DND-41 (cell line): ENCODE measurements around the gene TTC14.
"Not testable (repeated sequence)": the region's sequence is repeated elsewhere in the genome, so short reads cannot be mapped to it uniquely, and the experiment has no call there.

ENCODE experiments used
- EZH2 ChIP-seq: IDR thresholded peaks from 3 replicates; pipeline ENCODE4 v1.6.1; 2012; ENCODE audit warnings: borderline replicate concordance, low read depth, mild to moderate bottlenecking, moderate library complexity, low read length, inconsistent platforms; ENCODE audit not compliant: severe bottlenecking
- TF ChIP-seq, protein P1 (sequence below): IDR thresholded peaks from 2 replicates; pipeline ENCODE4 v1.5.1; 2012; ENCODE audit warnings: borderline replicate concordance, low read length, moderate library complexity, mild to moderate bottlenecking; ENCODE audit not compliant: poor library complexity, severe bottlenecking; ENCODE audit errors: extremely low read depth

DNA sequence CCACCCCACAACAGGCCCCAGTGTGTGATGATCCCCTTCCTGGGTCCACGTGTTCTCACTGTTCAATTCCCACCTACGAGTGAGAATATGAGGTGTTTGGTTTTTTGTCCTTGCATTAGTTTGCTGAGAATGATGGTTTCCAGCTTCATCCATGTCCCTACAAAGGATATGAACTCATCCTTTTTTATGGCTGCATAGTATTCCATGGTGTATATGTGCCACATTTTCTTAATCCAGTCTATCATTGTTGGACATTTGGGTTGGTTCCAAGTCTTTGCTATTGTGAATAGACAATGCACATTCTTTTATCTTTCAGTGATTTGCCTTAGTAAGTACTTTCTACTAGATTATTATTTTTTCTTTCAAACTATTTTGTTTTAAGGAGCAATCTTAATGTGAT is 16.6 kb downstream of the TTC14 start:
- TF ChIP-seq, protein P1, sequence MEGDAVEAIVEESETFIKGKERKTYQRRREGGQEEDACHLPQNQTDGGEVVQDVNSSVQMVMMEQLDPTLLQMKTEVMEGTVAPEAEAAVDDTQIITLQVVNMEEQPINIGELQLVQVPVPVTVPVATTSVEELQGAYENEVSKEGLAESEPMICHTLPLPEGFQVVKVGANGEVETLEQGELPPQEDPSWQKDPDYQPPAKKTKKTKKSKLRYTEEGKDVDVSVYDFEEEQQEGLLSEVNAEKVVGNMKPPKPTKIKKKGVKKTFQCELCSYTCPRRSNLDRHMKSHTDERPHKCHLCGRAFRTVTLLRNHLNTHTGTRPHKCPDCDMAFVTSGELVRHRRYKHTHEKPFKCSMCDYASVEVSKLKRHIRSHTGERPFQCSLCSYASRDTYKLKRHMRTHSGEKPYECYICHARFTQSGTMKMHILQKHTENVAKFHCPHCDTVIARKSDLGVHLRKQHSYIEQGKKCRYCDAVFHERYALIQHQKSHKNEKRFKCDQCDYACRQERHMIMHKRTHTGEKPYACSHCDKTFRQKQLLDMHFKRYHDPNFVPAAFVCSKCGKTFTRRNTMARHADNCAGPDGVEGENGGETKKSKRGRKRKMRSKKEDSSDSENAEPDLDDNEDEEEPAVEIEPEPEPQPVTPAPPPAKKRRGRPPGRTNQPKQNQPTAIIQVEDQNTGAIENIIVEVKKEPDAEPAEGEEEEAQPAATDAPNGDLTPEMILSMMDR: not testable (repeated sequence)
- TF ChIP-seq EZH2: not testable (repeated sequence)
